Measurements from ENCODE around the gene KIF4A.

Gene KIF4A

GRCh38 chrX:70432936-70433847 is 143.3 kb downstream of the KIF4A start:
- no peaks in the 10 kb centered on the region for H4K20me1 ChIP-seq (ENCODE audit: insufficient read depth, low read length)
- peaks cover 22% of the 10 kb centered on the region for H3F3A ChIP-seq (ENCODE audit: insufficient read depth, low read length)
- DNase-seq = peak; percentile 45
- H3K9ac ChIP-seq (ENCODE audit: low read length) = peak overlapping the region; percentile 91
- H3K79me2 ChIP-seq (ENCODE audit: low read length) = no peaks in the 10 kb centered on the region
- H3K4me3 ChIP-seq (ENCODE audit: low read length) = peak overlapping the region; percentile 68
- H3K27ac ChIP-seq (ENCODE audit: low read length) = peak overlapping the region; percentile 92
- no peaks in the 10 kb centered on the region for H3K9me2 ChIP-seq (replicated peaks; ENCODE audit: insufficient read depth, low read length)
- H3K27me3 ChIP-seq (replicated peaks; ENCODE audit: insufficient read depth, low read length) = no peaks in the 10 kb centered on the region
- no peaks in the 10 kb centered on the region for H3K36me3 ChIP-seq (replicated peaks; ENCODE audit: insufficient read depth, low read length)
- H3K4me1 ChIP-seq (ENCODE audit: low read length) = peaks cover 28% of the 10 kb centered on the region
- H2AFZ ChIP-seq (ENCODE audit: low read length) = peak overlapping the region; percentile 55; the same call in 1 of the 2 replicates
- peak overlapping the region; percentile 52 for H3K4me2 ChIP-seq (ENCODE audit: low read depth, low read length)
- no peak for TF ChIP-seq EZH2 (optimal IDR thresholded peaks at IDR 0.05; ENCODE audit: low read depth, low read length)
- no peak for TF ChIP-seq CTCF (IDR thresholded peaks at IDR 0.05; ENCODE audit: low read length)
- TF ChIP-seq EZH2phosphoT487 (IDR thresholded peaks at IDR 0.05; ENCODE audit: low read length) = no peak
- no peaks in the 10 kb centered on the region for H3K9me3 ChIP-seq (replicated peaks; ENCODE audit: insufficient read depth, low read length)

- Histone ChIP-seq H3K4me3 (ENCODE audit: low read length) (peak overlapping the region; percentile 68), H3K36me3 (replicated peaks; ENCODE audit: insufficient read depth, low read length) (no peaks in the 10 kb centered on the region), H3K79me2 (ENCODE audit: low read length) (no peaks in the 10 kb centered on the region), H3K27ac (ENCODE audit: low read length) (peak overlapping the region; percentile 92), H4K20me1 (ENCODE audit: insufficient read depth, low read length) (no peaks in the 10 kb centered on the region), H3F3A (ENCODE audit: insufficient read depth, low read length) (peaks cover 28% of the 10 kb centered on the region), H3K4me2 (ENCODE audit: low read depth, low read length) (peak overlapping the region; percentile 52), H3K4me1 (ENCODE audit: low read length) (peaks cover 34% of the 10 kb centered on the region), H3K9me2 (replicated peaks; ENCODE audit: insufficient read depth, low read length) (no peaks in the 10 kb centered on the region), H3K27me3 (replicated peaks; ENCODE audit: insufficient read depth, low read length) (no peaks in the 10 kb centered on the region), H3K9ac (ENCODE audit: low read length) (peak overlapping the region; percentile 91), H2AFZ (ENCODE audit: low read length) (peak overlapping the region; percentile 55; the same call in 1 of the 2 replicates), H3K9me3 (replicated peaks; ENCODE audit: insufficient read depth, low read length) (no peaks in the 10 kb centered on the region)
- DNase-seq = peak; percentile 72
- TF ChIP-seq EZH2 (optimal IDR thresholded peaks at IDR 0.05; ENCODE audit: low read depth, low read length) (no peak), CTCF (IDR thresholded peaks at IDR 0.05; ENCODE audit: low read length) (peak; percentile 64)
These were observed 144.0 kb downstream of the KIF4A start for GRCh38 chrX:70433848-70434351.

GRCh38 chrX:70434352-70434866 is 144.5 kb downstream of the KIF4A start:
- H3K27ac ChIP-seq (ENCODE audit: low read length) = peak overlapping the region; percentile 92
- TF ChIP-seq EZH2 (optimal IDR thresholded peaks at IDR 0.05; ENCODE audit: low read depth, low read length) (no peak), EZH2phosphoT487 (IDR thresholded peaks at IDR 0.05; ENCODE audit: low read length) (no peak), CTCF (IDR thresholded peaks at IDR 0.05; ENCODE audit: low read length) (no peak)

More at GRCh38 chrX:70434352-70434866, 144.5 kb downstream of the KIF4A start:
- Histone ChIP-seq H2AFZ (ENCODE audit: low read length) (peak overlapping the region; percentile 14; the same call in 1 of the 2 replicates), H3K4me2 (ENCODE audit: low read depth, low read length) (peak overlapping the region; percentile 55; the same call in 1 of the 2 replicates), H4K20me1 (ENCODE audit: insufficient read depth, low read length) (no peaks in the 10 kb centered on the region), H3K4me1 (ENCODE audit: low read length) (peaks cover 38% of the 10 kb centered on the region), H3K27me3 (replicated peaks; ENCODE audit: insufficient read depth, low read length) (no peaks in the 10 kb centered on the region), H3K9me3 (replicated peaks; ENCODE audit: insufficient read depth, low read length) (no peaks in the 10 kb centered on the region), H3K36me3 (replicated peaks; ENCODE audit: insufficient read depth, low read length) (no peaks in the 10 kb centered on the region), H3K9me2 (replicated peaks; ENCODE audit: insufficient read depth, low read length) (no peaks in the 10 kb centered on the region), H3K9ac (ENCODE audit: low read length) (peak overlapping the region; percentile 91), H3K79me2 (ENCODE audit: low read length) (no peaks in the 10 kb centered on the region), H3K4me3 (ENCODE audit: low read length) (peak overlapping the region; percentile 79), H3F3A (ENCODE audit: insufficient read depth, low read length) (peaks cover 30% of the 10 kb centered on the region)
- DNase-seq = peak; percentile 90

All from MM.1S (cell line).